ENCODE measurements around the gene LRMDA.
A peak's percentile ranks its signal among the peaks of the same experiment; 100 is the strongest.

The LRMDA gene

GRCh38 chr10:76306856-76307255 lies 875.4 kb downstream of the LRMDA start:
- DNase-seq (ENCODE audit: low read depth): no peak

DNA sequence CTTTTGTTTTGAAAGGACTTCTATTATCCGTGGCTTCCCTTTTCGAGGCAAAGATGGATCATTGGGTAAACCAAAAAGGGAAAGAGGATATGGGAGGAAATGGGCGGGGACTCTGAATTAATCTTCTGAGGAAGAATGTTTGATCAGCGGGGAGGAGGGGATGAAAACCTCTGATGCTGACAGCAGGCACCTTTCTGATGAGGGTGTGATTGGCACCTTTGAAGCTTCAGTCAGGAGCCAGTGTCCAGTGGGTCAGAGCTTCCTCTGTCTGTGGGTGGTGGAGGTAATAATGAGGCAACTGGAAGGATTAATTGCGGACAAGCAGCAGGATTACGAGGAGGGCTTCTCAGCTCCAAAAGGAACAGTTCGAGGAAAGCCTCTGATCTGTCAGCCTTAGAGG lies 877.6 kb downstream of the LRMDA start:
- no peak for DNase-seq (ENCODE audit: low read depth)

DNA sequence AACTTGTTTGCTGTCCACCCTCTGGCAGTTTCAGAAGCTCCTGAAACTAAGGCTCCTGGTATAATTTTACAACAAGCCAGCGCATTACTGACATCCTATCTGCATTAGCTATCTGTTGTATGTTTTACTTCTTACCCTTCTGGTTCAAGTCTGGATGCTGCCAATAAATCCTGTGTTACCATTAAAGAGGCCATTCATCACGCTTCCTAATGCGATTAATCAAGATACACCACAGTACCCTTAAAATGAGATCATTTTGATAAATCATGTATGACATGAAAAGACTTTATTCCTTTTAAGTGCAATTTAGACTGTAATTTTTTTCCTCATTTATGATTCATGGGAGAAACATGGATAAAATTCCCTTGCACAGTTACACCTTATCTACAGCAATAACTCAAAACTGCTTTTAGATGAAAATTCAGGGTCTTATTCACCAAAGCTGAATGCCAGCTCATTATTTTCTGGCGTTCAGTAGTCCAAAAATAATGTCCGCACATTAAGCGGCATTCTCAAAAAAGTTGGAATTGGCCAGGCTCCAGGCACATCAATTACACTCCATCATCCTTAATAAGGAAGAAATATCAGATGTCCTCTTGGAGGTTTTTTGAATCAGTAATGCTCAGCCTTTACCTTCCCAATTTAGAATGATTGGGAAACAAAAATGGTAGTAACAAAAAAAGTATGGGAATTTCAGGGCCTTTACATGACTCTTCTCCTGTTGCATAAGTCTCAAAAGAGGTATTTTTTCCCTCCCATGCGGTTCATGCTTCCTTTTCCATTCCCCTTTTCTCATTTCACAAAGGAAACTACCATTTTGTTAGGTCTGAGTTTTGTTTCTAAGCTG lies 878.5 kb downstream of the LRMDA start:
- no peak for DNase-seq (ENCODE audit: low read depth)

GRCh38 chr10:76310588-76311080 lies 879.2 kb downstream of the LRMDA start:
- DNase-seq (ENCODE audit: low read depth): no peak

GRCh38 chr10:76311752-76312636 lies 880.6 kb downstream of the LRMDA start:
- peak; percentile 60 for DNase-seq (ENCODE audit: low read depth)

DNA sequence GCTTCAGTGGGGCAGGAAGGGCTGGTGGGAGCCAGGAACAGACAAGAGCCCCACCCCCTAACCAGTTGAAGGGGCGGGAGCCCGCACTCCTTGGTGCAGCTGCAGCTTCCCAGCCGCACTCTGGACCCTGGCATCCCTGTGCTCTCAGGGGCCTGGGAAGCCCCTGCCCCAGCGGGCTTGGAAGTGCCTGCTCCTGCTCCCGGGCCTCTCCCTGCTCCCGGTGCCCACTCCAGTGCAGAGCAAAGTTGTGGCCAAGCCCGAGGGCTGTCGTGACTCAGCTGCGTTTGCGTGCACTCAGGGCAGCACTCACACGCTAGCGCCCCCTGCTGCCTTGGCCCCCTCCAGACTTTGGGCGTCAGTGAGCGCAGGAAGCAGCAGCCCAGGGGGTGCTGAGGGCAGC lies 883.8 kb downstream of the LRMDA start:
- DNase-seq (ENCODE audit: low read depth): no peak

DNA sequence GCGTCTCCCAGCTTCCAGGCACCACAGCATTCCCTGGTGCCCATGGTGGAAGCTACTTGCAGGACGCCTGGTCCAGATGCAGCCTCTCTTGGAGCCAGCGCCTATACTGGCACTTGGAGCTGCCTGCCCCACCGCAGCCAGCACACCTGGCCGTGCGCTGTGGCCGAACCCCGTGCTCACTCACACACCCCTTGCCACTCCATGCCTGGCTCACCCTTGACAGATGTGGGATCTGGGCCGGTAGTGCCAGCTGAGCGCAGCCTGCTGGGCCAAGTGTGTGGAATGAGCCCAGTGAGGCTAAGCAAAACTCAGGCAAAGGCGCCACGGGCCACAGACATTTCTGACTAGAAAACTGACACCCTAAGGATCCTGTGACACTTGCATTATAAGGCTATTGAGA lies 884.8 kb downstream of the LRMDA start:
- DNase-seq (ENCODE audit: low read depth): no peak

DNA sequence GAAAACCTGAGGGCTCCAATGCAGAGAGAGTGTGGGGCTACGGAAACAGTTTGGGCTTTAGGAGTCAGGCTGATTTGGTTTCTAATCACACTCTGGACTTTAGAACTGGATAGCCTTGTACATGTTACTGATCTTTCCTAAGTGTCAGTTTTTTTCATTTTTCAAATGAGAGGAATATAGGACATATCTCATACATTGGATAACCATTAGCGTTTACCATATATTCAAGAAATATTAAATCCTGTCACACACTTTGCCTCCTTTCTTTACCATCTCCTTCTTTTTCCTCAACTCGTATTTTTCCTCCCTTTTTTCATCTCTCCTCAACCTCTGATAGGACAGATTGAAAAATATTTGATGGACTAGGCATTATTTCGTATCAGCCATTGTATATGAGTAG lies 885.7 kb downstream of the LRMDA start:
- DNase-seq (ENCODE audit: low read depth): no peak

GRCh38 chr10:76318211-76318610 lies 886.8 kb downstream of the LRMDA start:
- no peak for DNase-seq (ENCODE audit: low read depth)

DNA sequence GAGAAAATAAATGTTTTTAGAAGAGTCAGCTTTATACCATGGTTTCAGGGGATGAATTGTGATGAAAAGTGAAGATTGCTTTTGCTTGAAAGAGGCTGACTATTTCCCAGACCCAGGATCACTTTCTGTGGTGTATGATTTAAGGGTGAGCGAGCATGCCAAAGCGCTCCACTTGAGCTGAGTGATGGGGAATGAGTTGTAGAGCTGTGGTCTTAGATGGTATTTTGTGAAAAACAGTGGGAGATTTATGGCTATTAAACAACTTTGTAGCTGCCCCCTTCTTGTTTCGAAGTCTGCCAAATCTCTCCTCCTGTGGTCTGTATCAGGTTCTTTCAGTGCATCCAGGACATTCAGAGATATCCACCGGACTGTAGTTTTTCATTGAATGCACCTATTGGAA lies 888.2 kb downstream of the LRMDA start:
- no peak for DNase-seq (ENCODE audit: low read depth)

- DNase-seq (ENCODE audit: low read depth): no peak
Measured at GRCh38 chr10:76324283-76324682, 892.9 kb downstream of the LRMDA start.

- DNase-seq (ENCODE audit: low read depth): no peak
Measured at GRCh38 chr10:76327441-76327840, 896.0 kb downstream of the LRMDA start.

DNA sequence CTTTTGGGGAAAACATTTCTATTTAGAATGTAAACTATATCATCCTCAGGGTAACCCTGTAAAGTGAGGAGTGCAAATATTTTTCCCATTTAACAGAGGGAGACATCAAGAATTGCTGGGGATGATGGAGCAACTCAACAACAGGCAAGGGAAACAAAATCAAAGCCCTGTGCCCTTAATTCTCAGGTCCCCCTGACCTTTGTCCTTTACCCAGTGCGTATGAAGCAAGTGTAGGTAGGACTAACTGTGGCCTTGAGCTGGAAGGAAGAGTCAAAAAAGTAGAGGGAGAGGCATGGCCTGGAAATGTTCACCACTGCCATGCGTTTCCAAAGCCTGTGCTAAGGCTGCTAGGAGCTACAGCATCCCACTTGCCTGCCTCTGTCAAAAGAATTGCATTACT lies 896.9 kb downstream of the LRMDA start:
- DNase-seq (ENCODE audit: low read depth): no peak

GRCh38 chr10:76329891-76330575 lies 898.6 kb downstream of the LRMDA start:
- DNase-seq (ENCODE audit: low read depth): peak; percentile 72

- DNase-seq (ENCODE audit: low read depth): no peak
Measured at GRCh38 chr10:76331742-76332141, 900.3 kb downstream of the LRMDA start.

- DNase-seq (ENCODE audit: low read depth): no peak
Measured at GRCh38 chr10:76333326-76333725, 901.9 kb downstream of the LRMDA start.

- DNase-seq (ENCODE audit: low read depth): no peak
Measured at GRCh38 chr10:76333796-76334195, 902.4 kb downstream of the LRMDA start.

DNA sequence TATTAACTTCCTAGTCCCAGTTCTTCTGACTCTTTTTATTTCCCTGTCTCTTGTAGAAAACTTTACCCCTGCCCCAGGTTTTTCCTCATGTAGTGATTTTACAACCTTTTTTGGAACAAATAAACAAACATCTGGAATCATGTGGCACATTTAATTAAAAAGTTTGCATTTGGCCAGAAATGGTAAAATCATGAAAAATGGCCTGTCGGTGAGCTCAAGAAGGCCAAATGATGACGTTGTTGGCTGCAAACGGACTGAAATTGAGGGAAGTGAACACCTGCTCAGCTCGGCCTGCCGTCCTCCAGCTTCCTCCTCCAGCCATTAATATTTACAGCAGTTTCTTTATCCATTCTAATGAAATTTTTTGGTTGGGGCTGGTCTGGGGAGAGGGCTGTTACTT lies 902.8 kb downstream of the LRMDA start:
- no peak for DNase-seq (ENCODE audit: low read depth)

DNA sequence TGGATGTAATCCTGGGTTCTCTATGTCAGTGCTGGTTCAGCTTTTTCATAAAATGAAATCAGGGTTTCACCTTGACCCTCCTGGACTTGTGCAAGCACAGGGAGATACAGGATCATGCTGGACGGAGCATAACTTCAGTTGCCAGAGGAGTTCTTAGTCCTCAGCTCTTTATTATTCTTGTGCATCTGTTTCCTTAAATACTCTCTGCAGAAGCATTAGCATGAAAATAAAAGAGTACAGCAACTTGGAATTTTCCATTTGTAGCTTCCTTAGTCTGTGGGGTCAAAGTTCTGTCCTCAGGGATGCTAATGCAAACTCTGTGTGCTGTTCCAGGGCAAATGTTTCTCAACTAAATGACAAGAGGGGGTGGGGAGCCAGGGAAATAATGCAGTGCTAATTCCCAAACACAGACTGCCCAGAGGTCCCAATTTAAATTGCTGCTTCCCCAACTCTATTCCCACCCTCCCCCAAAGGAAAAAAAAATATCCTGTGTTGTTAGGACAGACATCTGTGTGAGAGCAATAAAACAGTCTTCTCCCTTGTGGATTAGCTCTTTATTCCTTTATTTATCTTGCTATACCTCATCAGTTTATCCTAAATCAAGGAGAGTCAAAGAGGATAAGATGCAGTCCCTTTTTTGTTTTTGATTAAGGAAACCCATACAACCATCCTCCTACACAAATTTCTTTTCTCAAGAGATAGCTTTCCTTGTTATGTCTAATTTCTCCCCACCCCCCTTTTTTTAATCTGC lies 905.0 kb downstream of the LRMDA start:
- no peak for DNase-seq (ENCODE audit: low read depth)

DNA sequence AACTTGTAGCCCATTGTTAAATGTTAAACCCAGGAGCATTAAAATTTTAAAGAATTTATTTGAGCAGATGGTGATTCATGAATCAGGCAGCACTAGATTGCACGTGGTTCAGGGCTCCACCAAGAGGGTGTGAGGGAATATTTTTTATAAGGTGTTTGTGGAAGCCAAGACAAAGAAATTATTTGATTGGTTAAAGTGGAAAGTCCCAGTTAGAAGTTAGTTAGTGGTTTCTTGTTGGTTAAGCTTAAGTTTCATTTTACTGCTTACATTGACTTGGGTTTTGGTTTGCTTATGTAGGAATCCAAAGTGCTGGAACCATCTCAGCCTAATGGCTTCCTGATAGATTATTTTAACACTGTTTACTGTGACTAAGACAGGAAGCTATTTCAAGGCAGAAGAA lies 906.2 kb downstream of the LRMDA start:
- DNase-seq (ENCODE audit: low read depth): peak; percentile 28

GRCh38 chr10:76338187-76338586 lies 906.8 kb downstream of the LRMDA start:
- no peak for DNase-seq (ENCODE audit: low read depth)

- no peak for DNase-seq (ENCODE audit: low read depth)
Measured at GRCh38 chr10:76341740-76342139, 910.3 kb downstream of the LRMDA start.

All from ELR (cell line).